Fibroblast of lung (primary cell): Measurements from ENCODE around the gene CCL2.

ENCODE experiments used
- EZH2 ChIP-seq: IDR thresholded peaks from 2 replicates; pipeline ENCODE4 v1.5.1; 2012; ENCODE audit warnings: low read length, control low read depth, mild to moderate bottlenecking; ENCODE audit errors: missing control alignments
- TF ChIP-seq, protein P1 (sequence below), 2 donors: IDR thresholded peaks in 1 of 2; conservative IDR thresholded peaks in 1 of 2; 1 replicate in 1 of 2; 2 replicates in 1 of 2; pipeline ENCODE4 v1.5.1; 2011 to 2012; ENCODE audit warnings: low read length in 2 of 2, control low read depth in 1 of 2, inconsistent platforms in 1 of 2, low read depth in 1 of 2, mild to moderate bottlenecking in 1 of 2

DNA sequence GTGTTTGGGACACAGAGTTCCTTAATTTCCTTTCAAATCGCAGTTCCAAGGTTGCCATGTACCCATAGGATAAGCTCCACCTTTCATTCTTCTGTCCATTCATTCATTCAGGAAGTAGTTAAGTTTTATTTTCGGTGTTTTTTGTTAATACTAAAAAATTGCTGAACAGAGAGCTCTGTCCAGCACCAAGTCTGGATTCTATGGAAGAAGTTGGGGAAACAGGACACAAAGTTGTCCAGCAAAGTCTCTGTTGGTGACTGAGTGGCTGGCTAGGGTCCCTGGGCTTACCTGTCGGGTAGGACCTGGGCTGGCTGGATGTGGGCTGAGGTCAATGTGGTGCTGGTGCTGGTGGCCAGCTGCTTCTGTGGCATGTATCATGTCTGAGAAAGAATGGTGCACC is 17.6 kb upstream of the CCL2 start:
- TF ChIP-seq EZH2: no peak
- TF ChIP-seq, protein P1, sequence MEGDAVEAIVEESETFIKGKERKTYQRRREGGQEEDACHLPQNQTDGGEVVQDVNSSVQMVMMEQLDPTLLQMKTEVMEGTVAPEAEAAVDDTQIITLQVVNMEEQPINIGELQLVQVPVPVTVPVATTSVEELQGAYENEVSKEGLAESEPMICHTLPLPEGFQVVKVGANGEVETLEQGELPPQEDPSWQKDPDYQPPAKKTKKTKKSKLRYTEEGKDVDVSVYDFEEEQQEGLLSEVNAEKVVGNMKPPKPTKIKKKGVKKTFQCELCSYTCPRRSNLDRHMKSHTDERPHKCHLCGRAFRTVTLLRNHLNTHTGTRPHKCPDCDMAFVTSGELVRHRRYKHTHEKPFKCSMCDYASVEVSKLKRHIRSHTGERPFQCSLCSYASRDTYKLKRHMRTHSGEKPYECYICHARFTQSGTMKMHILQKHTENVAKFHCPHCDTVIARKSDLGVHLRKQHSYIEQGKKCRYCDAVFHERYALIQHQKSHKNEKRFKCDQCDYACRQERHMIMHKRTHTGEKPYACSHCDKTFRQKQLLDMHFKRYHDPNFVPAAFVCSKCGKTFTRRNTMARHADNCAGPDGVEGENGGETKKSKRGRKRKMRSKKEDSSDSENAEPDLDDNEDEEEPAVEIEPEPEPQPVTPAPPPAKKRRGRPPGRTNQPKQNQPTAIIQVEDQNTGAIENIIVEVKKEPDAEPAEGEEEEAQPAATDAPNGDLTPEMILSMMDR (conservative IDR thresholded peaks at IDR 0.05 in 1 of 2, IDR thresholded peaks at IDR 0.05 in 1 of 2; ENCODE audit: low read depth in 1 of 2, low read length in 2 of 2): no peak
